AG08396 (cell line): ENCODE measurements around the gene DMGDH.

Experiments used
- DNase-seq: peaks from one replicate; pipeline ENCODE4 v3.0.0; 2012; ENCODE audit warnings: low spot score, mixed read lengths

The DMGDH gene

GRCh38 chr5:79069488-79070349 lies at the start of gene DMGDH, which contains the start of gene BHMT2:
Gene DMGDH, minus strand, starts transcription at chr5:79069674. Its CDS starts 54 bp downstream, at chr5:79069620.
Gene BHMT2, plus strand, starts transcription at chr5:79069767. Its CDS starts 16 bp downstream, at chr5:79069783.
- peak; percentile 81 for DNase-seq

DNA sequence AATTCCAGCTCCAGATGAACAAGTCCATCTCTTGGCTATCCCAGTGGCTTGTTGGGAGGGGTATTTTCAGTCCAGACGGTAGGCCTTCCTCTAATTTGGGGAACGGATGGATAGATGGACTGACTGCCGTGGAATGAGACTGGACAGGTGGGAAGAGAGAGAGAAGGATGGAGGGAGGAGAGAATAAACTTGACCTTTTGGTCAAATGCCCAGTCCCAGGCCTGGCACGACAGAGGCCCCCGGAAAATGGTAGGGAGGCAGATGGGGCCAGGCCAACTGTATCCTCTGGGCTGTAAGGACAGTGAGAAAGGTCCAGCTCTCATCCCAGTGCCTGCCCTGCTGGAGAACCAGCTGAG lies 43.2 kb upstream of the DMGDH start:
- DNase-seq = no peak

GRCh38 chr5:79111960-79112702 lies 42.7 kb upstream of the DMGDH start:
- DNase-seq = no peak

DNA sequence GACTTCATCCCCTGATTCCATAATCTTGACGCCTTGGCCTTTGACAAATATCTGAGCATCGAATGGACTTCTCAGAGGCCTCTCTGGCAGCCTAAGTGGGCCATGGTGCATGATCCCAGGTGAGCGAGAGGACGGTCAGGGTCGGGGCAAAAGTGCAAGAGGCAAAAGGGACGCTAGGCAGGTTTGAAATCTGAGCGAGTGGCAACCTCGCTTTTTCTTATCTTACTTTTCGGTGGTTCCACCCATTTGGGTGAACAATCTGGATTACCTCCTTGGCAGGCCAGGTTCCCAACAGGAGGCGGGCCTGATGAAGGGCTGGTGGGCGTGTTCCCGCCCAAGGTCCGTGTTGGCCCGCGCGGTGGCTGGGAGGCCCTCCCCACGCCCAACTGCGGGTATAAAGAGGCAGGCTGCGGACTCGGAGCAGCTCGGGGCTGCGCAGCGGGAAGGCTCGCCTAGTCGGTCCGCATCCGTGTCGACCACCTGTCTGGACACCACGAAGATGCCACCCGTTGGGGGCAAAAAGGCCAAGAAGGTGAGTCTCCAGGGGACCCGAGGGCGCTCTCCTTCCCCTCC lies 42.0 kb upstream of the DMGDH start, which contains the start of gene BHMT:
TSS of gene BHMT (plus strand) at position 423 of the 573 bp plus-strand sequence. CDS start at position 500, 77 bp downstream.
- no peak for DNase-seq

DNA sequence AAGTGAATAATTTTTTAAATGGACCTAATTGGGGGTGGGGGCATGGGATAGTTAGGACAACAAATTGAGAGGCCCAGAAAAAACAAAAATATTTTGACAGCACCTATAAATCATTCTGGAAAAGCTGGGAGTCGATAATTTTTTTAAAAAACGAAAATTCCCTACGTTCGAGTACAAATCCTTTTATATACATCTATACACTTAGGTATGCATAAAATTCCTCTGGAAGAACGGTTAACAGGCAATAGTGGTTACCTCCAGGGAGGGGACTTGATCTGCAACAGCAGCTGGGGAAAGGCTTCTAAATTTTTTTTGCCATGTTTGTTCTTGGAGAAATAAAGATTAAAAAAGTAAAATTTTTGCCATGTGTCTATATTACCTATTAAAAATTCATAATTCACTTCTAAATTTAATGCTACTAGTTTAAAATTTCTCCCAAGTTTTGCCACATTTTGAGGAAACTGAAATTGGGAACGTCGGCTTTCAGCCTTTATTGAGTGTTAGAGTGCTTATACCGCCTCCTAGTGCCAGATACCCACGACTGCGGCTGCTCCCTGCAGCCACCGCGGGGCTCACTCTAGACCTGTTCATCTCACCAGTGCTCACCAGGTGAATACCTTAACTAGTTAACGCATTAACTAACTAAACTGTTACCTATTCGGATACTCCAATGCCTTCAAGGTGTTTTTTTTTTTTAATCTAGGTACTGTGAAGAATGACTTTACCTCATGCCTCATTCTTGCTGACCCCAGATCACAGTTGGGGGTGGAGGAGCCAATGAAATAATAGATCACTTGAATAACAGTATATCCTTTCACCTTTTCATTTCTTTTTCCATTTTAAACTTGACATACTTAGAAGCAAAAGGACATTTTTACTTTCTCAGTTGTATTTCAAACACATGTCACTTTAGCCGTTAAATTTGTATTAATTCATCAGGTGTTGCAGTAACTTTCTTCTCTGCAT lies 40.3 kb upstream of the DMGDH start:
- no peak for DNase-seq

GRCh38 chr5:79108792-79109191 lies 39.3 kb upstream of the DMGDH start:
- no peak for DNase-seq

- no peak for DNase-seq
Measured at GRCh38 chr5:79108086-79108485, 38.6 kb upstream of the DMGDH start.

DNA sequence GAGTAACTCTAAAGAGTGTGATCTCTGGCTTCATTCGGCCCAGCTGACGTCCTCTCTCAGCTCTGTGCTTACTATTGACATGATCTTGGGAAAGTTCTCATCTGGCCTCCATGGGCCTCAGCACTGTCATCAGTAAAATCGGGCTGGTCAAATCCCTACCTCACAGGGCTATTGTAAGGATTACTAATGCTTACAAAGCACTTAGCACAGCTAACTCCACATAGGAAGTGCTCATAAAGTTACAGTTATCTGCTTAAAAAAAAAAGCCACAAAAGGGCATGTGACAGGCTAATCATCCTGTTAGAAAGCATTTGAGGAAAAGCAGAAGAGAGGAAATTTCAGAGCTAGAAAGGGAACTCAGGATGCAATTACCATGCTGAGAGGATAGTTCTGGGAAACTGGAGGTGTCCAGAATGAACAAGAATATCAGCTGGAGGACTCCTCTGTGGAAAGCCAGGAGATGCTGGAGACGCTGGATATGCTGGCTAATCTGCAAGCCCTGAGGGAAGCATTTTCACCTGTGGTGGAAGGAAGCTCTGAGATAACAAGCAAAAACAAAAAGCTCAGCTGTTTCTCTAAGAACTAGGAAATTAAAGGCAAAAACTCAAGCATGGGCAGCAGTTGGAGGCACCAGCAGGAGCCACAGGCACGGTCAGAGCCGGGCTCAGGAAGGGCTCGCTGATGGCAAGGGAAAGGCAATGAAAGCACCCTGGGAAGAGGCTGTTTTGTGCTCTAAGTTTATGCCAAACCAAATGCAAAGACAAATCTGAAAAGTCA lies 37.7 kb upstream of the DMGDH start:
- DNase-seq = no peak

DNA sequence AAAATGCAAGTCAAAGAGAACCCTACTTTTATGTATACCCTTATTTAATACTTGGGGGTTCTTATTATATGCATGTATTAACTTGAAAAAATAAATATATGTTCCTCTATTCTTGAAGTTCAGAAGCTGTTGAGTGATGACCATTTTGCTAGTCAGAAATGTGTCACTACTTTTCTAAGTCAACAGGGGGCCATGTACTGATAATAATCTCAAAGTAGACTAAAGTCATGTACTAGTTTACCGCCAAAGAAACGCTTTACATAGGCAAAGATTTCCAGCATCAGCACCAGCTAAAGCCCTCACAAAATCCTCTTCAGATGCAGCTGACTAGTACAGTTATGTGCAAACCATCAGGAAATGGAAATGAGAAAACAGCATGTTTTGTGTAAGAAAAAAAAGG lies 36.4 kb upstream of the DMGDH start:
- no peak for DNase-seq

- DNase-seq = no peak
Measured at GRCh38 chr5:79093762-79094161, 24.3 kb upstream of the DMGDH start.

DNA sequence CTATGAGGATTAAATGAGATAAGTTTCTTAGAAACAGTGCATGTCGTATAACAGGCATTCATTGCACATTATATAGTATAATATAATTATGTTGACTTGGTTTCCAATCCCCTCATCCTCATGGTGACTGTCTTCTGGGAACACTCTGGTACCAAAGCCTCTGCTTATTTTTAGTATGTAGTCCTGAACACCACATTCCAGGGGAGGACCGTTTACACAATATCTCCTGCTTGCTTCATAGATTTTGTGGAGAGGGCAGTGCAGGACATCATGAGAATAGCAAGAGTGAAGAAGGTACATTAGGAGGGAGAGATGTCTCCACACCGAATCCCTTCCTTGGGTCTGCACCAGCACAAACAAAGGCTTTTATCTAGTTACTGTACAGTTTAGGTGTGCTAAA lies 21.6 kb upstream of the DMGDH start:
- no peak for DNase-seq

- DNase-seq = no peak
Measured at GRCh38 chr5:79088507-79088906, 19.0 kb upstream of the DMGDH start.

DNA sequence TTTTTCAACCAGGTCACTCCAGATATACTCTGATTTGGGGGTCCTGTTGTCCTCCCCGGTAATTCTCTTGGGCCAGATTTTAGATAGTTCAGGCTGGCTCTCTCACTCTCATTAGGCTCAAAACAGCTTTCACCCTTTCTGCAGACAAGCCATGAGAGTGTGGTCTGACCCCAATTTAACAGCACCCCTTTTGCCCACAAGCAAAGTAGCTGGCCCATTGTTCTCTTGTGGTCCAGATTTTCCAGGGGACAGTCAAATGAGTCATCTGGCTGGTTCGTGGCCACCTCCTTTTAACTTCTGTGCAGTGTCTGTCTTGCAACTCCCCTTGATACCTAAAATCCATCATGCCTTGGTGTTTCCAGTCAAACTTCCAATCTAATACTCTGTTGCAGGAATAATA lies 16.6 kb upstream of the DMGDH start:
- no peak for DNase-seq

DNA sequence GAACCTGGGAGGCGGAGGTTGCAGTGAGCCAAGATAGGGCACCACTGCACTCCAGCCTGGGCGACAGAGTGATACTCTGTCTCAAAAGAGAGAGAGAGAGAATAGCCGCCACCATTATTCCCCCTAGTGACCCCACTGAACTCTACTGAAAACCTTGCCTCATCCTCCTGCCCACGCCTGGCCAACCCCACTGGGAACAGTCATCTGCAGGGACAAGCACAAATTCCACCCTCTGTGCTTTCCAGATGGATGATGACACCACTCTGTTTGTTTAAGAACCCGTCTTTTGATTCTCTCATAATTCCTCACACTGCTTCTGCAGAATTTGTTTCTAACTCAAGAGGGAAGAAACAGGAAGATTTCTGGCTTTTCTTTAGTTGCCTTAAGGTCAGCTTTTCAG lies 12.3 kb upstream of the DMGDH start:
- no peak for DNase-seq

GRCh38 chr5:79080804-79081203 lies 11.3 kb upstream of the DMGDH start:
- DNase-seq = no peak

- no peak for DNase-seq
Measured at GRCh38 chr5:79077680-79078365, 8.3 kb upstream of the DMGDH start.

GRCh38 chr5:79076819-79077218 lies 7.3 kb upstream of the DMGDH start:
- no peak for DNase-seq

DNA sequence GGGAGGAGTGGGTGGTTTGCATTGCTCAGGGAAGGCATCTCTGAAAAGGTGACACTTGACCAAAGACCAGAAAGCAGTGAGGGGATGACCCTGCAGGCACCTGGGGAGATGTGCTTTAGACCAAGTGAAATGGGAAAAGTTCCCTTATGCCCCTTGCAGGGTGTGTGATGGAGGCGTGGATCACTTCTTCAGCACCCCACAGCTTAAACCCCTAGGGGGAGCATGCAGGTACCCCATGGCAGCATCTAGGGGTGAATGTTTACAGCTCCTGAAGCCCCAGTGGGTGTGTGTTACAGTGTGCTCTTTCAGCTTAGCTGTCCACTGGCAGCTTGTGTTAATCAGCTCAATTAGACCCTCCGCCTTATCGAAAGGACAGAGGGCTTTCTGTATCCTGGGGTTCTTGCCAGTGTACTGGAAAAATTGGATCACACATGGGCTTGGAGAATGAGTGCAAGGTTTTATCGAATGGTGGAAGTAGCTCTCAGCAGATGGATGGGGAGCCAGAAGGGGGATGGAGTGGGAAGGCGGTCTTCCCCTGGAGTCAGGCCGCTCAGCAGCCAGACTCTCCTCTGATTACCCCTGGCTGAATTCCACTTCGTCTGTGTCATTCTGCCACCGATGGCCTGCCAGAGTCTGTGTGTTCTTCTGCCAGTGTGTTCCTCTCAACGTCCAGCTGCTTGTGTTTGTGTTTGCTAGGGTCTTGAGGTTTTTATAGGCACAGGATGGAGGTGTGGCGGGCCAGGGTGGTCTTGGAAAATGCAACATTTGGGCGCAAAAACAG lies 6.4 kb upstream of the DMGDH start:
- DNase-seq = no peak

DNA sequence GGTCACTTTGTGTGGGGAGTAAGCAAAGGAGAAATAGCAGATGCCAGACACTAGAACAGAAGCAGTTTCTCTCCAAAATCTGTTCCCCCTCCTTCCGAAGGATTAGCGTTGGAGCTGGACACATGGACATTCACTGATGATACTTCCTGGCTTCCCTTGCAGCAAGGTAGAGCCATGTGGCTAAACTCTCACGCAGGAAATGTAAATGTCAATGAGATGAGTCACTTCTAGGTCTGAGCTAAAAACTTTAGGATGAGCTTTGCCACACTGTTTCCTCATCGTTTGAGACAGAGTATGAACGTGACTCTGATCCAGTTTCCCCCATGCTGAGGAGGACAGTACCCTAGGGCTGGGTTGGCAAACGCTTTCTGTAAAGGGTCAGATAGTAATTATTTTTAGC lies 5.2 kb upstream of the DMGDH start:
- no peak for DNase-seq

GRCh38 chr5:79070350-79070667 lies 835 bp upstream of the DMGDH start:
- peak; percentile 26 for DNase-seq
